NCI-H1092 (cell line): ENCODE results near the gene CDH18.

Experiments used
- DNase-seq: peaks from one replicate; lab custom pipeline; 2025; lab: John Stamatoyannopoulos, UW

Gene CDH18

GRCh38 chr5:19928562-19929421 lies 59.2 kb downstream of the CDH18 start:
- DNase-seq, result no peak

- peak; percentile 76 for DNase-seq
Measured at GRCh38 chr5:19927919-19928318, 60.1 kb downstream of the CDH18 start.

DNA sequence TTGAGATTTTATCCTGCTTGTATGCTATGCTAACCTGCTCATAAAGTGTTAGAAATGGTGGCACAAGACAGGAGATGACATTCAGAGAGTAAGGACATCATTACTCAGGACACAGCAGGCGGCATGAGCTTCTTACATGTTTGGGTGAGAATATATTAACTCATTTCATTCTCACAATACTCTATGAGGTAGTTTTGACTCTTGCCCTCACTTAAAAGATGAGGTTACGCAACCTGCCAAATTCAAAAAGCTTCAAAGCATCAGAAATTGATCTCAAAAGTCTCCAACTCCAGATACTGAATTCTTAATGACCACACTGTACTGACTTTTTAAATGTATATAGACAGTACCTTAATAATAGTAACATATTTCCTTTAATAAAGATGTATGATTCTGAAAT lies 60.8 kb downstream of the CDH18 start:
- no peak for DNase-seq

- DNase-seq, result no peak
Measured at GRCh38 chr5:19923742-19924141, 64.3 kb downstream of the CDH18 start.

DNA sequence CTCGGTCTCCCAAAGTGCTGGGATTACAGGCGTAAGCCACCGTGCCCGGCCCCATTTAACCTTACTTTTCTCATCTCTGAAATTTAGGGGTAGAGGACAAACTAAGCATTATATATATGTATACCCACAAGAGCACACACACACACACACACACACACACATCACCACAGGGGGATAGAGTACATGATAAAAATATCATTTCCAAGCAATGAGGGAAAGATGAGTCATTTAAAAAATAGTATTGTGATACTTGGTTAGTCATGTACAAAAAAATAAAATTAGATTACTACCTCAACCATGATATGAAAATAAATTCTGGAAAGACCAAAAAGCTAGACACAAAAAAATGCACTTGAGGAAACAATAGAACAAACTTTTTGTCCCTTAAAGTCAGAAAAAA lies 67.2 kb downstream of the CDH18 start:
- no peak for DNase-seq

DNA sequence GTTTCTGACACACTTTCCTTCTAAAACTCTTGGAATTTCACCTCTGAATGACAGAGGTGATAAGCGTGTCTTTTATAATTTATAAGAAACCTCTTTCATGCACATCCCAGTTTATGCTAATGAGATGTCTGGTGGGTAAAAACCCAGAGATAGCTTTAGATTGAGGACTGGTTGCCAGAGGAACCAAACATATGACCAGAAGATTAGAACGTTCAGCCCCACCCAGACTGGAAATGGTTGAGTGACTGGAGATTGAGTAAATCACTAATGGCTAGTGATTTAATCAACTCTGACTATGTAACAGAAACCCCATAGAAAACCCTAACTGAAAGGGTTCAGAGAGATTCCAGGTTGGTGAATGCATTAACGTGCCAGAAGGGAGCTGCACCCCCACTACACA lies 69.2 kb downstream of the CDH18 start:
- no peak for DNase-seq

GRCh38 chr5:19917588-19918122 lies 70.3 kb downstream of the CDH18 start:
- DNase-seq, result no peak

DNA sequence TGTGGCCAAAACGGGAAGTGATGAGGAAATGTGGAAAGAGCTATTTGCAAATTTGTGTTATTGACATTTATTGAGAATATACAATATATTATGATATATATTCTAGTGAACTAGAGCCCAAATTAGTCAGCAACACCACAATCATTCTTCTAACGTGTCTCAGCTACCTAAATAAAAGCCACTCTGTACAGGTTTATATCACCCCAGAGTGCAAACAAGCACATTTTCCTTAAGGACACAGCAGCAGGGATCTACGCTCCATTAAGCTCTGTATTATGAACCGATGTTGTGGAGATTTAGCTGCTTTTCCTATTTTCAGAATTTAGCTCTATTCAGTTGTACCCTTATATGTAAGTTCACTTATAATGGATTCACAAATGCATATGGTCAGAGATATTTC lies 77.9 kb downstream of the CDH18 start:
- DNase-seq, result no peak

GRCh38 chr5:19904766-19905165 lies 83.2 kb downstream of the CDH18 start:
- no peak for DNase-seq

DNA sequence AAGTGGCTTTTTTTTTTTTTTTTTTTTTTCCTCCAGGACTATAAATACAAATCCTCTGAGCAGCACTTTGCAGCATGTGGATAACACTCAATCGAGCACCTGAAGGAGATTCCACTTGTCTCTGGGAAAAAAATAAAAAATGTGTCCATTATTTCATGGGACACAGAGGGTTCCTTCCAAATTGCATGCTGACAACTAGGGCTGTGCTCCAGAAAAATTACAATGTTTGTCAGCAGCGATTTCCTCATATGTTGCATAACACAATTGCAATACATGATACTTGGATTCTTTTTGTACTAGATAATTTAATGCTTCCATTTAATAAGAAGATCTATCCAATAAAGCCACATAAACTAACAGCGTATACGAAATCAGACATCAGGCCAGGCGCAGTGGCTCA lies 84.4 kb downstream of the CDH18 start:
- DNase-seq, result no peak

DNA sequence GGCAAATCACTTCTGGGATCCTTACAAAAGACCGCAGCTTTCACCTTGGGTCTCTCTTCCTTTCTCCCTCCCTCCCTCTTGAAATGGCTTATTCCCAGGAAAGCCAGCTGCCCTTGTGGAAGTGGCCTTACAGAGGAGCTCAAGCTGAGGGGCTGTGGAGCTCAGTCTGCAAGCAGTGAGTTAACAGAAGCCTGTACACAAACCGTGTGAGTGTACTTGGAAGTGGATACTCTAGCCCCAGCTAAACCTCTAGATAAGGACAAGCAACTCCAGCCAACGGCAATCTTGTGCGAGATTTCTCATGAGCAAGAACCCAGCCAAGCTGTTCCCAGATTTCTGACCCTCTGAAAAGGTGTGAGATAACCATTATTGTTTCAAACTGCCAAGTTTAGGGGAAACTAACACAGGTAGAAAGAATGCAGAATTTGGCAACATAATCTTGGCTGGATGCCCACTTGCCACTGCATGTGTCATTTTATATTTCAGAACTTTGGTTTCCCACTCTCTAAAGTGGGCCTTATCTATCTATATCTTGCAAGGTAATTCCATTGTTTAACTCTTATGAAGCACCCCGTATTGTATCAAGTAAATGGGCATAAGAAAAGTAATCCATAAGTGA lies 85.6 kb downstream of the CDH18 start:
- DNase-seq, result no peak

DNA sequence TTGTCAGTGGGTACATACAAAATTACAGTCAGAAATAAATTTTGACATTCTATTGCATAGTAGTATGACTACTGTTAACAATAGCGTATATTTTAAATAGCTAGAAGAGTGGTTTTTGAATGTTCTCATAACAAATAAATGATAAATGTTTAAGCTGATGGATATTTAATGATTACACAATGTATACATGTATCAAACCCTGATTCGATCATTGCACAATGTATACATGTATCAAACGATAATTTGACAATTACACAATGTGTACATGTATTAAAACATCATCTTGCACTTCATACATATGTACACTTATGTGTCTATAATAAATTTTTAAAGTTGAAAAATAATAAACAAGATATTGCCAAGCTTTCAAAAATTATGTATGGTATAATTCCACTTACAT lies 87.7 kb downstream of the CDH18 start:
- no peak for DNase-seq

GRCh38 chr5:19891658-19892057 lies 96.3 kb downstream of the CDH18 start:
- DNase-seq, result no peak

DNA sequence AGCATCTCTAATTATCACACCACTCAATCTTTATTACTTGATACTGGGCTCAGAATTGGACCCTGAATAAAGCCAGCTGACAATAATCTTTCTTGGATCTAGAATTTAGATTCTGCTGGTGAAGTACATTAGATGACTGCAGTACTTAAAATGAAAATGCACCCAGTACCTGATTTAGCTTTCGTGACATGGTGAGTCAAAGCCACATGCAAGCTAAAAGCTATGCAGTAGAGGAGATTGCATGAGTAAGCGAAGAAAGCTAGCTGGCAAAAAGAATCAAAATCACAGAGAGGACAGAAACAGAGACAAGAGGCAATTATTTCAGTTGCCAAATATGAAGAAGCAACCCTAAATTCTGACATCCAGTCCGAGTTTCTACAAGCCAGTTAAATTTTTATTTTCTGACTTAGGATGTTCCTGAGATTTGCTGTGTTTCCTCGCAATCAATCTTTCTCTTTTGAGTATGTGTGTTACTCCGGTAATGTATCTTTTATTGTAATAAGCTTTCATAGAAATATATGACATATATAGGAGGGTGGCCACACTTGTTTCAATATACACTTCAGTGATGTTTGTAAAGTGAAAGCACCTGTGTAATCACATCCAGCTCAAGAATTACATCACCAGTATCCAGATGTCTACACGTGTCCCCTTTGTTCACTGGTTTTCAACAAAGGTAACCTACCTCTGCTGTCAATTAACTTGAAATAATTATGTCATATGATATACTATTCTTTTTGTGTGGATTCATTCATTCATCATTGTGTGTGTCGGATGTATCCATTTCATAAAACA lies 101.7 kb downstream of the CDH18 start:
- no peak for DNase-seq

DNA sequence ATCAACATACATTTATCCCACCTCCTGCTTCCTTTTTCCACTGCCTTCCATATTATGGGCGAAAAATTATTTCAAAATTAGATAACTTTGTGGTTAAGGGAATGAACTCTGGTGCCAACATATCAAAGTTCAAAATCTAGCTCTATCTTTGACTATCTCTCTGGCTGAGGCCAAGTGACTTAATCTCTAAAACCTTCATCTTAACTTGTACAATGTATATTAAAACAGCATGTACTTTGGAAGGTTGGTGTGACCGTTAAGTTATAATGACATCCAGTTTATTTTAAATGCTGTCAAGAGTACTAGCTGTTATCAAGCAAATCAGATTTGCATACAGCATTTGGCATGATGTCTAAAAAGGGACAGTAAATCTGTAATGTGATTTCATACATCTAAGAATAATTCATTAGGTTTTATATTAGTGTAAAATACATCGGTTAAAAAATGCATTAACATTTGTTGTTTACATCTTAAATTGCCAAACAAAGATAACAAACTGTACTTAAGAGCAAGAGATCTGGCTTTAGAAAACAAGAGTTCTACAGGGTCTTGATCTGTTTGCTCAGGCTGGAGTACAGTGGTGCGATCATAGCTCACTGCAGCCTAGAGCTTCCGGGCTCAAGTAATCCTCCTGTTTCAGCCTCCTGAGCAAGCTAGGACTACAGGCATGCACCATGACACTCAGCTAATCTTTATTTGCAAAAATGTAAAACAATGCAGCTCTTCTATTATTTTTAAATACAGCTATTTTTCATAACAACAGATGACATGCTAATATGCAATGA lies 102.8 kb downstream of the CDH18 start:
- DNase-seq, result no peak

DNA sequence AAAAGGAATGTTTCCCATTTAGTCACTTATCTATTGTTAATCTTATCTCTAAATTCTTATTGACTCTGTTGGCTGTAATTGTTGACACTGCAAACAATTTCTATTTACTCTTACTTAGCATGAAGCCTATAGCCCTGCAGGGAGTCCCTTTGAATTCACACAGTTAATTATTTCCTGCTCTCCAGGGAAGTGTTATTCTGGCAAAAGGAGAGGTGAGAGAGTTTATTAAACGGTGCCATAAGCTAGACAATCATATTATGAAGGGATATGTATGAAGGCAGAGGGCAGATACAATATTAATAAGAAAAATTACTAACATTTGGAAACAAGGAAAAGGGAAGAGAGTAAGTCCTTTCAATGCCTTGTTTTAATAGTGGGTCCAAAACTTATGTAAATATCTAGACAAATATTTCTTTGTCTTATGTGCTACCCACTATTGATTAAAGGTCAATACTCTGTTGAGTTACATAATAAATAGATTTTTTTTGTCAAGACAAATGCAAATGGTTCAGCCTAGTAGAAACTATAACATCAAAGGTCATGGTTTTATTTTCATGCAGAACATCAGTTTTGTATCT lies 107.1 kb downstream of the CDH18 start:
- DNase-seq, result peak; percentile 87

GRCh38 chr5:19880458-19880857 lies 107.5 kb downstream of the CDH18 start:
- no peak for DNase-seq

DNA sequence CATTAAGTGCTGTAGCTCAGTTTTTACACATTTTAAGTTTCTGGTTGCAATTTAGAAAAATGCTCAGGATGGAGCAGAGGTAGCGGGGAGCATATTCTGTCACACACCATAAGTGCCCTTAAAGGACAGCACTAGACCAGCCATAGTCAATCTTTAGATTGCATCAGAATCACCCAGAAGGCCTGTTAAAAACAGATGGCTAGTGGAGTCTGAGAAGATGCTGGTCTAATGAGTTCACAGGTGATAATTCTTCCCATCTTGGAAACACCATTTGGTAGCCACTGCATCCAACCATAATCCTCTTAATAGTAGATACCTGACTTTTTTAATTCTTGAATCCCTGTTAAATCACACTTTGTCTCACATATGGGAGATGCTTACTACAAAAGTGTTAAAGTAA lies 113.2 kb downstream of the CDH18 start:
- DNase-seq, result no peak

GRCh38 chr5:19866090-19866450 lies 121.9 kb downstream of the CDH18 start:
- DNase-seq, result no peak

GRCh38 chr5:19865336-19866089 lies 122.5 kb downstream of the CDH18 start:
- no peak for DNase-seq

GRCh38 chr5:19862711-19863110 lies 125.3 kb downstream of the CDH18 start:
- DNase-seq, result no peak
